H1 (cell line): ENCODE data around the gene SLC2A14. TPM values are rescaled to one million over a fixed set of nuclear protein-coding genes. Genes with fewer than 3 reads are reported as not detected.
"Not testable (repeated sequence)": the region's sequence is repeated elsewhere in the genome, so short reads cannot be mapped to it uniquely, and the experiment has no call there.

Experiments
- CTCF ChIA-PET: fragments of 300-600 bp; sonication (Branson Sonifier 250); formaldehyde crosslinking; loops from one replicate; lab custom pipeline; 2021; ENCODE audit not compliant: partially characterized antibody; lab: Charles Lee
- POLR2A ChIA-PET: fragments of 300-600 bp; sonication (Branson Sonifier 250); formaldehyde crosslinking; loops from one replicate; lab custom pipeline; 2021; ENCODE audit warnings: inconsistent platforms; ENCODE audit not compliant: partially characterized antibody; lab: Charles Lee
- DNase-seq, 2 experiments: peaks; one replicate each; pipeline versions ENCODE4 v3.0.0 to v3.0.0-alpha.2; 2010 to 2022; ENCODE audit warnings: low spot score in 2 of 2, low read depth in 1 of 2, mixed read lengths in 1 of 2
- FAIRE-seq: peaks from 2 replicates; lab custom pipeline; 2011; peaks lifted over from hg19 to GRCh38; lab: Jason Lieb, UNC
- H2AFZ ChIP-seq: 2 replicates; pipeline ENCODE4 v1.8.1; 2012; ENCODE audit warnings: low read length, inconsistent platforms
- H2AK5ac ChIP-seq: 2 replicates; pipeline ENCODE4 v1.6.1; 2013; ENCODE audit warnings: low read depth, low read length
- H2BK120ac ChIP-seq: replicated peaks from 2 replicates; pipeline ENCODE3; 2013; ENCODE audit warnings: low read depth, low read length, inconsistent platforms
- H2BK12ac ChIP-seq: 2 replicates; pipeline ENCODE4 v1.6.1; 2013; ENCODE audit warnings: low read depth, low read length
- H2BK15ac ChIP-seq: 2 replicates; pipeline ENCODE4 v1.6.1; 2013; ENCODE audit warnings: low read length
- H2BK20ac ChIP-seq: 2 replicates; pipeline ENCODE4 v1.6.1; 2013; ENCODE audit warnings: low read length
- H2BK5ac ChIP-seq: 2 replicates; pipeline ENCODE4 v1.6.1; 2013; ENCODE audit warnings: low read depth, low read length
- H3K14ac ChIP-seq: 2 replicates; pipeline ENCODE4 v1.6.1; 2013; ENCODE audit warnings: inconsistent platforms; ENCODE audit not compliant: insufficient read length
- H3K18ac ChIP-seq: 2 replicates; pipeline ENCODE4 v1.6.1; 2013; ENCODE audit warnings: low read length; ENCODE audit errors: extremely low read depth
- H3K23ac ChIP-seq: 2 replicates; pipeline ENCODE4 v1.6.1; 2013; ENCODE audit warnings: inconsistent platforms; ENCODE audit not compliant: insufficient read length
- H3K23me2 ChIP-seq: 2 replicates; pipeline ENCODE4 v1.6.1; 2013; ENCODE audit warnings: low read depth, low read length
- H3K27ac ChIP-seq: 2 replicates; pipeline ENCODE4 v1.6.1; 2011; ENCODE audit warnings: low read depth, low read length, inconsistent platforms
- H3K27me3 ChIP-seq, 4 experiments: replicated peaks in 1 of 4; 1 replicate in 1 of 4; 2 replicates in 3 of 4; pipeline versions ENCODE4 v1.6.1 to v1.8.1; 2011 to 2013; ENCODE audit warnings: low read length in 3 of 4, mild to moderate bottlenecking in 3 of 4, inconsistent platforms in 2 of 4, mixed read lengths in 2 of 4, moderate library complexity in 1 of 4; ENCODE audit not compliant: control insufficient read depth in 3 of 4, insufficient read depth in 3 of 4; ENCODE audit errors: extremely low read depth in 1 of 4
- H3K36me3 ChIP-seq, 4 experiments: 2 replicates each; pipeline versions ENCODE4 v1.6.1 to v1.8.1; 2011 to 2013; ENCODE audit warnings: mild to moderate bottlenecking in 4 of 4, low read length in 3 of 4, moderate library complexity in 2 of 4, control low read depth in 1 of 4, inconsistent platforms in 1 of 4; ENCODE audit not compliant: insufficient read depth in 4 of 4, control insufficient read depth in 2 of 4
- H3K4ac ChIP-seq: replicated peaks from 2 replicates; pipeline ENCODE3; 2013; ENCODE audit warnings: low read length, low read depth, mixed read lengths, inconsistent platforms; ENCODE audit not compliant: insufficient read length
- H3K4me1 ChIP-seq, 4 experiments: replicated peaks in 1 of 4; 1 replicate in 1 of 4; 2 replicates in 3 of 4; pipeline versions ENCODE4 v1.6.1 to v1.8.1; 2011 to 2013; ENCODE audit warnings: low read length in 3 of 4, inconsistent platforms in 2 of 4, mixed read lengths in 1 of 4; ENCODE audit not compliant: insufficient read depth in 4 of 4, control insufficient read depth in 3 of 4
- H3K4me2 ChIP-seq, 2 experiments: 2 replicates each; pipeline versions ENCODE4 v1.6.1 to v1.8.1; 2011 to 2013; ENCODE audit warnings: low read depth in 2 of 2, low read length in 2 of 2, control low read depth in 1 of 2, inconsistent platforms in 1 of 2, mild to moderate bottlenecking in 1 of 2; ENCODE audit not compliant: insufficient read depth in 1 of 2
- H3K4me3 ChIP-seq, 4 experiments: fragments of 200-600, 300-600 bp in 1 of 4; sonication (generic), shearing (Covaris generic), sonication (Bioruptor Twin) in 1 of 4; 2 replicates each; pipeline versions ENCODE4 v1.5.1 to v1.8.1; 2011 to 2016; ENCODE audit warnings: low read length in 4 of 4, low read depth in 3 of 4, control low read depth in 2 of 4, inconsistent platforms in 2 of 4, mild to moderate bottlenecking in 2 of 4, mixed read lengths in 1 of 4, moderate library complexity in 1 of 4; ENCODE audit not compliant: insufficient read depth in 2 of 4; ENCODE audit errors: extremely low read depth in 1 of 4
- H3K56ac ChIP-seq: replicated peaks from 2 replicates; pipeline ENCODE3; 2013; ENCODE audit warnings: low read depth, mild to moderate bottlenecking, mixed read lengths, low read length, inconsistent platforms; ENCODE audit not compliant: insufficient read length
- H3K79me1 ChIP-seq: 2 replicates; pipeline ENCODE4 v1.6.1; 2013; ENCODE audit warnings: low read depth, low read length, control low read depth
- H3K79me2 ChIP-seq, 2 experiments: 2 replicates each; pipeline versions ENCODE4 v1.6.1 to v1.8.1; 2012 to 2013; ENCODE audit warnings: low read length in 2 of 2, mild to moderate bottlenecking in 2 of 2, inconsistent platforms in 1 of 2; ENCODE audit not compliant: insufficient read depth in 2 of 2, control insufficient read depth in 1 of 2
- H3K9ac ChIP-seq, 4 experiments: replicated peaks in 1 of 4; 1 replicate in 1 of 4; 2 replicates in 3 of 4; pipeline versions ENCODE4 v1.6.1 to v1.8.1; 2011 to 2013; ENCODE audit warnings: low read depth in 3 of 4, low read length in 3 of 4, control low read depth in 2 of 4, mild to moderate bottlenecking in 2 of 4, moderate library complexity in 2 of 4, inconsistent platforms in 1 of 4; ENCODE audit errors: extremely low read depth in 1 of 4
- H3K9me3 ChIP-seq, 2 experiments: 2 replicates each; pipeline versions ENCODE4 v1.6.1 to v1.8.1; 2012 to 2013; ENCODE audit warnings: mild to moderate bottlenecking in 2 of 2, moderate library complexity in 2 of 2, control low read depth in 1 of 2, inconsistent platforms in 1 of 2, low read depth in 1 of 2, low read length in 1 of 2, mixed read lengths in 1 of 2; ENCODE audit not compliant: insufficient read depth in 2 of 2
- H4K20me1 ChIP-seq, 2 experiments: replicated peaks in 1 of 2; 2 replicates each; pipeline versions ENCODE3 to v1.8.1; 2011 to 2013; ENCODE audit warnings: inconsistent platforms in 2 of 2, low read length in 2 of 2, mild to moderate bottlenecking in 1 of 2; ENCODE audit not compliant: insufficient read depth in 2 of 2, control insufficient read depth in 1 of 2
- H4K5ac ChIP-seq: 2 replicates; pipeline ENCODE4 v1.6.1; 2013; ENCODE audit warnings: low read length, low read depth, mixed read lengths, inconsistent platforms; ENCODE audit not compliant: insufficient read length
- H4K8ac ChIP-seq: 2 replicates; pipeline ENCODE4 v1.8.0; 2013; ENCODE audit warnings: mild to moderate bottlenecking, moderate library complexity, low read length, inconsistent platforms; ENCODE audit not compliant: insufficient read depth; ENCODE audit errors: extremely low read depth
- H4K91ac ChIP-seq: replicated peaks from 2 replicates; pipeline ENCODE3; 2013; ENCODE audit warnings: low read length, mixed read lengths, inconsistent platforms; ENCODE audit not compliant: insufficient read length
- WGBS, 2 experiments: shearing (Covaris generic) in 1 of 2; methylation state at CpG; one replicate each; pipeline versions ENCODE4 v1.1.6 to v1.1.7; 2013 to 2015; ENCODE audit warnings: low lambda C conversion rate in 2 of 2, mixed read lengths in 2 of 2, inconsistent platforms in 1 of 2, low coverage in 1 of 2, missing lambda C conversion rate in 1 of 2; ENCODE audit not compliant: insufficient replicate concordance in 2 of 2, insufficient coverage in 1 of 2, insufficient read length in 1 of 2; ENCODE audit errors: extremely low coverage in 1 of 2, missing lambda C conversion rate in 1 of 2; 5-methylcytosine and 5-hydroxymethylcytosine counted together
- polyA plus RNA-seq, 7 experiments: library from polyadenylated mRNA; depleted of rRNA in 3 of 7; stranded (reverse) in 5 of 7; unstranded in 2 of 7; fragments of >200 nt in 5 of 7; fragments of 200-250 nt in 2 of 7; gene quantifications; 1 replicate in 5 of 7; 2 replicates in 1 of 7; 4 replicates in 1 of 7; pipeline versions ENCODE4 v1.2.1 to v1.2.3, GENCODE V29; 2011 to 2013; ENCODE audit warnings: missing spikeins in 2 of 7, mixed read lengths in 2 of 7
- total RNA-seq: library from RNA; stranded (reverse); fragmentation: NEBNext Ultra II Directional; extraction: Animal tissue kit (Norgen Biotek cat#: 25700); gene quantifications from 2 replicates; pipeline ENCODE4 v1.2.1, GENCODE V29; 2021

Gene SLC2A14
- total and polyA plus RNA-seq, 2 of the 8 experiments (the other 6 are each of a cell fraction or from before 2014, with no cell fraction given) = 11.1 to 19.3 TPM

DNA sequence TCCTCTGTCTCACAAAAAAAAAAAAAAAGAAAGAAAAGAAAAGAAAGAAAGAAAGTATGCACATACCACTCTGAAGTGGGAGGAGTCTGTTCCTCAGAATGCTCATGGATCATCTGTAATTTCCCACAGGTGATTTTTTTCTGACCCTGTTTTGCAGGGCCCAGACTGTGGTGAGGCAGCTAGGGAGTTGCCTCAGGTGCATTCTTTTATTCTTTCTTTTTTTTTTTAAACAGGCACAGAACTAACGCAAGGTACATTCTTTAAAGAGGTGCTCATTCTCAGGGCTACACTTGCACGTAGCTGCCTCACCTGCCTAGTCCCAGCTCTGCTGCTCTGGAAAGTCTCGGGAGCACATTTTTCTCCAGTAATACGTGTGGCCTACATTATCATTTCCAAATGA, 47.0 kb downstream of the SLC2A14 start:
- not testable (repeated sequence) for FAIRE-seq, H3K23me2 ChIP-seq

More for the DNA sequence above, 47.0 kb downstream of the SLC2A14 start:
- 100% methylated on average over 1 of the region's 4 CpGs; no CpG with 5 or more reads in 1 of the 2 experiments for WGBS, 2 experiments
- H3K14ac ChIP-seq, H3K4me1 ChIP-seq, H2AK5ac ChIP-seq, H2BK120ac ChIP-seq, H3K4me2 ChIP-seq, DNase-seq, H4K5ac ChIP-seq, H2BK20ac ChIP-seq, H3K9me3 ChIP-seq, H3K27me3 ChIP-seq, H2BK15ac ChIP-seq, H3K27ac ChIP-seq, H2BK12ac ChIP-seq, H2BK5ac ChIP-seq, H3K9ac ChIP-seq, H4K8ac ChIP-seq, H4K91ac ChIP-seq, H3K4ac ChIP-seq, H3K23ac ChIP-seq, H3K79me2 ChIP-seq, H4K20me1 ChIP-seq, H3K36me3 ChIP-seq, H2AFZ ChIP-seq, H3K56ac ChIP-seq, H3K79me1 ChIP-seq, H3K18ac ChIP-seq, H3K4me3 ChIP-seq: not testable (repeated sequence)
- ChIA-PET POLR2A (interaction anchor here (0.7 to 1.7 kb wide), 4 partner anchors 27 to 111 kb away, joined by 3 to 4 read pairs (median 3); no protein-coding TSS in a partner anchor), CTCF (interaction anchor here (0.9 to 2.1 kb wide), 6 partner anchors 12 to 184 kb away, joined by 3 to 5 read pairs (median 4); no protein-coding TSS in a partner anchor)
